AG04449 (cell line): Measurements from ENCODE around the gene AFG3L2.

Experiments
- CTCF ChIA-PET: fragments of 350-600 bp; formaldehyde crosslinking; extraction: SDS; loops from one replicate; lab custom pipeline; 2021; ENCODE audit warnings: antibody characterized with exemption; lab: Yijun Ruan, JAX
- POLR2A ChIA-PET: fragments of 400-600, 350-600 bp; formaldehyde crosslinking; extraction: SDS; loops from one replicate; lab custom pipeline; 2020; ENCODE audit warnings: antibody characterized with exemption, inconsistent platforms; lab: Yijun Ruan, JAX
- DNase-seq: peaks from one replicate; pipeline ENCODE4 v3.0.0-alpha.2; 2010; ENCODE audit warnings: low read depth, low spot score
- H3K4me3 ChIP-seq: 2 replicates; pipeline ENCODE4 v1.5.1; 2011; ENCODE audit warnings: low read depth, mild to moderate bottlenecking, control low read depth, low read length
- TF ChIP-seq, protein P1 (sequence below): IDR thresholded peaks from one replicate; pipeline ENCODE4 v1.5.1; 2011; ENCODE audit warnings: mild to moderate bottlenecking, moderate library complexity, low read length, control low read depth, inconsistent platforms; ENCODE audit not compliant: insufficient read depth; ENCODE audit errors: missing control alignments

AFG3L2 gene

DNA sequence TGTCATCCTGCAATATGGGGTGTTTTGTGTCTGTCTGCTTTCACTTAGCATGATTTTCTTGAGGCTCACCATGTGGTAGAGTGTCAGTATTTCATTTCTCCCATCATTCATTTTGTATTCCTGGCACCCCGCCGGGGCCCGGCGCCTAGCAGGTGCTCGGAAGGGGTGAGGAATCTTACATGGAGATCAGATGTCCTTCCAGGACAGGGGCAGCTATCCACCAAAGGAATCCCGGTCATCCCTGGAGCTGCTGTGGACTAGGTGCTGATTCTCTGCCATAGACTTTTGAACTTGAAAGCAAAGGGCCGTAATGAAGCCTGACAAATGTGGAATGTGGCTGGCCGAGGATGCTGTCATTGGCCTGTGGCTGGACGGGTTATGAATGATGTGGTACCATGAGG, 33.1 kb upstream of the AFG3L2 start:
- POLR2A ChIA-PET = no interaction called here
- no peak overlapping the region; the same call in 1 of the 2 replicates for H3K4me3 ChIP-seq

DNA sequence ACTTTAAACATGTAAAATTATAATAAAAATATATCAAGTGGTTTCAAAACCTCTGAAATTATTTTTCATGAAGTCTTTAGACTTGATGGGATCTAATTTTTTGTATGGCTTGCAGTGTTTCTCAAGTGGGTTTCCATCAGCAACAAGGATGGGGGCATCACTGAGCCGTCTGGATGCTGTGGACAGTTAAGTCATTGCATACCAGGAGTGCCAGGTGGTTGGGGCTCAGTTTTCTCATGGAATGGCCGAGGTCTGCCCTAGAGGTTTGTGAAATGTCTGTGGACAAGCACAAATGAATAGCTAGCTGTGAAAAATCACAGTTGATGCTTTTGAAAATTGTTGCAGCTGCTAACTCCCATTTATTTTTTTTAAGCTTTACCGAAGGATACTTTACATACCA, 32.4 kb upstream of the AFG3L2 start:
- ChIA-PET POLR2A (no interaction called here), CTCF (interaction anchor here (0.6 to 1.3 kb wide), 4 partner anchors 14 to 20 kb away, joined by 3 read pairs; no protein-coding TSS in a partner anchor)
- TF ChIP-seq, protein P1, sequence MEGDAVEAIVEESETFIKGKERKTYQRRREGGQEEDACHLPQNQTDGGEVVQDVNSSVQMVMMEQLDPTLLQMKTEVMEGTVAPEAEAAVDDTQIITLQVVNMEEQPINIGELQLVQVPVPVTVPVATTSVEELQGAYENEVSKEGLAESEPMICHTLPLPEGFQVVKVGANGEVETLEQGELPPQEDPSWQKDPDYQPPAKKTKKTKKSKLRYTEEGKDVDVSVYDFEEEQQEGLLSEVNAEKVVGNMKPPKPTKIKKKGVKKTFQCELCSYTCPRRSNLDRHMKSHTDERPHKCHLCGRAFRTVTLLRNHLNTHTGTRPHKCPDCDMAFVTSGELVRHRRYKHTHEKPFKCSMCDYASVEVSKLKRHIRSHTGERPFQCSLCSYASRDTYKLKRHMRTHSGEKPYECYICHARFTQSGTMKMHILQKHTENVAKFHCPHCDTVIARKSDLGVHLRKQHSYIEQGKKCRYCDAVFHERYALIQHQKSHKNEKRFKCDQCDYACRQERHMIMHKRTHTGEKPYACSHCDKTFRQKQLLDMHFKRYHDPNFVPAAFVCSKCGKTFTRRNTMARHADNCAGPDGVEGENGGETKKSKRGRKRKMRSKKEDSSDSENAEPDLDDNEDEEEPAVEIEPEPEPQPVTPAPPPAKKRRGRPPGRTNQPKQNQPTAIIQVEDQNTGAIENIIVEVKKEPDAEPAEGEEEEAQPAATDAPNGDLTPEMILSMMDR = no peak
- no peak for DNase-seq
- no peak overlapping the region for H3K4me3 ChIP-seq

More for the DNA sequence above, 33.1 kb upstream of the AFG3L2 start:
- CTCF ChIA-PET = interaction anchor here (0.6 to 1.3 kb wide), 4 partner anchors 13 to 20 kb away, joined by 3 read pairs; no protein-coding TSS in a partner anchor
- TF ChIP-seq, protein P1 = no peak
- DNase-seq = no peak

DNA sequence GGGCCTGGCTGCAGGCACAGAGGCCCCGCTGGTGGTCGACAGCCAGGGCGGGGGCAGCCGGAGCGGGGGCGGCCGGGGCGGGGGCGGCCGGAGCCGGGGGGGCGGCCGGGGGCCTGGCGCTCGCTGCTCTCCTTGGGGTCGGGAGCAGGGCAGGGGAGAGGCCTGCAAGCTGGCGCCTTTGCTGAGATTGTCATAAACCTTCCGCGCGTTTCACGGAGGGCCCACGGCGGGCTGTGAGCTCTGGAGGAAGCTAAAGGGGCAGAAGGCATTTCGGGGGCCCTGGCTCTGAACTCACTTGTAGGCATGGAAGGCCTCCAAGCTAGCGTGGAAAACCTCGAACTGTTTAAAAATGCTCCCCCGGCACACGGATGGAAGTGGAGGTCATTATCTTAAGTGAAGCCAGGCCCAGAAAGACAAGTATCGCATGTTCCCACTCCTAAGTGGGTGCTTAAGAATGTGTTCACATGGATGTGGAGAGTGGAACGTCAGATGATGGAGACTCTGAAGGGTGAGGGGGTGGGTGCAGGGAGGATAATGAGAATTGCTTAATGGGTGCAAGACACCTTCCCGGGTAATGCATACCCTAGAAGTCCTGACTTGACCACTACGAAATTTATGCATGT, 31.3 kb upstream of the AFG3L2 start:
- no peak for DNase-seq
- ChIA-PET POLR2A (interaction anchor here (0.8 to 1.3 kb wide), 5 partner anchors 7 to 250 kb away, joined by 3 to 8 read pairs (median 4); partner anchors contain the start of genes AFG3L2 and SPIRE1), CTCF (interaction anchor here (0.6 to 4.6 kb wide), 3 partner anchors 15 to 252 kb away, joined by 3 to 43 read pairs (median 3); no protein-coding TSS in a partner anchor)
- peak overlapping the region; percentile 69 for H3K4me3 ChIP-seq
- TF ChIP-seq, protein P1 = no peak

DNA sequence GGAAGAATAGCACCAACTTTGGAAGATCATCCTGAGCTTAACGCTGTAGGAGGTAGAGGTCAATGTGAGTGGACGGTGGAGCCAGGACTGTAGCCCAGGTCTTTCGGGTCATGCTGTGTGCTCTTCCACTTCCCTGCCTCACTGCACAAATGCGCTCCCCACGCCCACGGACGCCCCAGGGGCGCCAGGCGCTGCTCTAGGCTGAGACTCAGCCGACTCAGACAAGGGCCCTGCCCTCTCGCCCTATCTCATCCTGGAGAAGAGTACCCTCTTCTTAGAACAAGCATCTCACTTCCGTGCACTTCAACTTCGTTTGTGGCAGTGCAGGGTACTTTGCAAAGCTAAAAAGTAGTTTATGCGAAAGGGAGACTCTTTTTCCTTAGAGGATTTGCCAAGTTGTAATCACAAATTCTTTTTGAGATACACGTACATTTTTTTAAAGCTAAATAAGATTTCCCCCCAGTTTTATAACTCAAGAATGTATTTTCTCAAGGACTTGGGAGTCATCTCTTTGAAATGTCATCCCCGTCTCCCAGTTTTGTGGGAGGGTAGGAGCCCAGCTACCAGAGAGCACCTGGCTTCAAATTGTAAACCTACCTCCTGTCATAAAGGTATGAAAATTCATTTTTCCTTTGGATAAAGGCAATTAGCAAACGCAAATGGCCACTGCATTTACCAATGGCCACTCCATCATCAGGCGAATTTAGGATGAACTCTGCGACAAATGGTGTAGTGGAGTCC, 29.5 kb upstream of the AFG3L2 start:
- CTCF ChIA-PET = interaction anchor here (0.9 to 4.6 kb wide), 4 partner anchors 14 to 256 kb away, joined by 3 to 43 read pairs (median 4); no protein-coding TSS in a partner anchor
- TF ChIP-seq, protein P1 = no peak
- no peak overlapping the region for H3K4me3 ChIP-seq
- POLR2A ChIA-PET = no interaction called here
- no peak for DNase-seq

DNA sequence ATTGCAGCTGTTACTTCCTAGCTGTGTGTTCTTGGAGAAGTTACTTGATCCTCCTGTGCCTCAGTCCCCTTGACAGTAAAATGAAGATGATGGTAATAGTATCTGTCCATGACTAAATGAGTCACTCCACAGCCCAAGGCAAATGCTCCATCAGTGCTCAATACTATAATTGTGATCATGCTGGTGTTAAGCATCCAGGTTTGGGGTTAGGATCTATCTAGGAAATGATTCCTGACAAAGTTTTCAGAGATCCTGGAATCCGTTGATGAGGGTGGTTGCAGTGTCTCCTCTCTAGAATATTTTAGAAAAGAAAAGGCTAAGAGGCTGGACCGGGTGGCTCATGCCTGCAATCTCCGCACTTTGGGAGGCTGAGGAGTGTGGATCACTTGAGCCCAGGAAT, 28.0 kb upstream of the AFG3L2 start:
- ChIA-PET CTCF (interaction anchor here (4.6 kb wide), 1 partner anchor 12 kb away, joined by 43 read pairs; no protein-coding TSS in a partner anchor), POLR2A (interaction anchor here (0.7 kb wide), 1 partner anchor 28 kb away, joined by 3 read pairs; no protein-coding TSS in a partner anchor)
- TF ChIP-seq, protein P1 = no peak

More for the DNA sequence above, 28.0 kb upstream of the AFG3L2 start:
- DNase-seq = no peak
- no peak overlapping the region for H3K4me3 ChIP-seq
